GM12878 (cell line): ENCODE results near the gene MRPS16. TPM values are rescaled to one million over a fixed set of nuclear protein-coding genes. Genes with fewer than 3 reads are reported as not detected.

Experiments
- ATAC-seq: fragments of 200-7000 bp; cut with Tn5 transposase; 3 replicates; pipeline ENCODE4 v1.9.1; 2020; ENCODE audit warnings: mild to moderate bottlenecking, moderate library complexity
- BruUV-seq: library from RNA; stranded (reverse); fragments of 400-500 nt; replicated peaks from 2 replicates; lab custom pipeline; 2021; lab: Mats Ljungman, UMichigan
- CTCF ChIA-PET: fragments of 300-600 bp; sonication (Branson Sonifier 250); formaldehyde crosslinking; extraction: SDS; loops from one replicate; lab custom pipeline; 2021; ENCODE audit warnings: inconsistent platforms; lab: Yijun Ruan, JAX
- POLR2A ChIA-PET: fragments of 350-600 bp; formaldehyde crosslinking; extraction: SDS; loops from one replicate; lab custom pipeline; 2021; ENCODE audit warnings: inconsistent platforms; lab: Charles Lee
- RAD21 ChIA-PET: fragments of 300-600 bp; sonication (Branson Sonifier 250); formaldehyde crosslinking; loops from one replicate; lab custom pipeline; 2023; ENCODE audit warnings: antibody characterized with exemption; ENCODE audit not compliant: unreplicated experiment; lab: Charles Lee
- SMC1A ChIA-PET: fragments of 300-600 bp; sonication (Branson Sonifier 250); formaldehyde crosslinking; loops from one replicate; lab custom pipeline; 2023; ENCODE audit not compliant: unreplicated experiment, uncharacterized antibody; lab: Charles Lee
- DNase-seq: peaks from one replicate; pipeline ENCODE4 v3.0.0-alpha.2; 2011; ENCODE audit warnings: low read depth, low spot score
- FAIRE-seq: peaks from 3 replicates; lab custom pipeline; 2011; peaks lifted over from hg19 to GRCh38; lab: Jason Lieb, UNC
- H2AFZ ChIP-seq: 2 replicates; pipeline ENCODE4 v1.6.0; 2011; ENCODE audit warnings: low read depth, low read length, control low read depth; ENCODE audit not compliant: control insufficient read depth
- H3K27ac ChIP-seq: 2 replicates; pipeline ENCODE4 v1.5.1; 2011; ENCODE audit warnings: control low read depth; ENCODE audit not compliant: control insufficient read depth, insufficient read depth
- H3K27me3 ChIP-seq, 2 experiments: replicated peaks in 1 of 2; 2 replicates each; pipeline versions ENCODE4 v1.6.0 to v1.6.1; 2011; ENCODE audit warnings: low read length in 1 of 2; ENCODE audit not compliant: control insufficient read depth in 2 of 2, insufficient read depth in 2 of 2
- H3K36me3 ChIP-seq, 2 experiments: 2 replicates each; pipeline ENCODE4 v1.5.1; 2011; ENCODE audit warnings: low read length in 1 of 2; ENCODE audit not compliant: control insufficient read depth in 2 of 2, insufficient read depth in 2 of 2
- H3K4me1 ChIP-seq: 2 replicates; pipeline ENCODE4 v1.6.1; 2011; ENCODE audit warnings: mild to moderate bottlenecking, low read length, moderate library complexity, mixed read lengths; ENCODE audit not compliant: control insufficient read depth, insufficient read depth
- H3K4me2 ChIP-seq: 2 replicates; pipeline ENCODE4 v1.6.0; 2011; ENCODE audit warnings: control low read depth; ENCODE audit not compliant: control insufficient read depth, insufficient read depth
- H3K4me3 ChIP-seq: fragments of 200-600 bp; sonication (generic); 2 replicates; pipeline ENCODE4 v1.5.1; 2016
- H3K79me2 ChIP-seq: 2 replicates; pipeline ENCODE4 v1.6.0; 2011; ENCODE audit warnings: low read length; ENCODE audit not compliant: control insufficient read depth, insufficient read depth
- H3K9ac ChIP-seq: 2 replicates; pipeline ENCODE4 v1.8.0; 2011; ENCODE audit warnings: low read length, control low read depth, mixed read lengths; ENCODE audit not compliant: control insufficient read depth, insufficient read depth
- H3K9me3 ChIP-seq: replicated peaks from 3 replicates; pipeline ENCODE4 v1.5.1; 2011; ENCODE audit warnings: mild to moderate bottlenecking, low read length; ENCODE audit not compliant: control insufficient read depth, insufficient read depth
- H4K20me1 ChIP-seq: 2 replicates; pipeline ENCODE4 v1.6.0; 2011; ENCODE audit not compliant: control insufficient read depth, insufficient read depth
- EP300 ChIP-seq, 2 experiments: fragments of 150-350 bp in 1 of 2; IDR thresholded peaks; 2 replicates each; pipeline ENCODE4 v1.6.1; 2011 to 2012; ENCODE audit warnings: low read depth in 2 of 2, low read length in 2 of 2, borderline replicate concordance in 1 of 2, improper control_type of control experiment in 1 of 2, inconsistent platforms in 1 of 2; ENCODE audit not compliant: control insufficient read depth in 1 of 2
- GABPA ChIP-seq: IDR thresholded peaks from 2 replicates; pipeline ENCODE4 v1.6.1; 2014; ENCODE audit warnings: antibody characterized with exemption, low read depth, mild to moderate bottlenecking, inconsistent platforms
- HDAC2 ChIP-seq: fragments of 200-600 bp; sonication (generic); IDR thresholded peaks from 2 replicates; pipeline ENCODE4 v1.6.1; 2017
- KLF5 ChIP-seq: fragments of 450-650 bp; IDR thresholded peaks from 2 replicates; pipeline ENCODE4 v1.6.1; 2014; ENCODE audit warnings: mild to moderate bottlenecking; ENCODE audit not compliant: partially characterized antibody
- WGBS: methylation state at CpG from one replicate; pipeline ENCODE4 v1.1.6; 2016; ENCODE audit warnings: low lambda C conversion rate; ENCODE audit not compliant: insufficient replicate concordance, insufficient coverage; ENCODE audit errors: missing lambda C conversion rate; 5-methylcytosine and 5-hydroxymethylcytosine counted together
- in situ Hi-C: fragments of 300-500 bp; cut with MboI; formaldehyde crosslinking; loops from 9 replicates; pipeline ENCODE4 v1.14.3; 2018; ENCODE audit warnings: mixed read lengths
- intact Hi-C: fragments of 100-400 bp; cut with micrococcal nuclease; formaldehyde crosslinking; loops from one replicate; pipeline ENCODE4 v1.14.2; 2022; ENCODE audit not compliant: unreplicated experiment
- polyA plus RNA-seq, 11 experiments: library from polyadenylated mRNA; depleted of rRNA in 4 of 11; unstranded in 6 of 11; stranded (reverse) in 5 of 11; fragments of >200 nt; fragmentation: Nextera tagmentation in 4 of 11; fragmentation: Illumina TruSeq in 1 of 11; extraction: Ambion mirVana in 4 of 11; extraction: Trizol in 1 of 11; gene quantifications; 1 replicate in 1 of 11; 2 replicates in 10 of 11; pipeline versions ENCODE4 v1.2.1 to v1.2.3, GENCODE V29; 2011 to 2016; ENCODE audit warnings: inconsistent platforms in 2 of 11, missing spikeins in 2 of 11, low read depth in 1 of 11
- total RNA-seq, 4 experiments: library from RNA; depleted of rRNA in 3 of 4; stranded (reverse); fragments of >200 nt in 3 of 4; fragmentation: Illumina TruSeq in 1 of 4; extraction: Trizol in 1 of 4; gene quantifications; 2 replicates each; pipeline versions ENCODE4 v1.2.1 to v1.2.3, GENCODE V29; 2013 to 2021
- TF ChIP-seq, protein P1 (sequence below): fragments of 150-350 bp; IDR thresholded peaks from 2 replicates; pipeline ENCODE4 v1.6.1; 2016; ENCODE audit warnings: low read depth, low read length
- TF ChIP-seq, protein P2 (sequence below): IDR thresholded peaks from 2 replicates; pipeline ENCODE4 v1.6.1; 2011; ENCODE audit warnings: low read depth, mild to moderate bottlenecking, low read length, moderate library complexity, borderline replicate concordance; ENCODE audit errors: extremely low read depth
- TF ChIP-seq, protein P3 (sequence below): IDR thresholded peaks from 2 replicates; pipeline ENCODE4 v1.6.1; 2012; ENCODE audit warnings: low read depth, low read length, improper control_type of control experiment

The MRPS16 gene
- total and polyA plus RNA-seq, 10 of the 15 experiments (the other 5 are each of a cell fraction or from before 2014, with no cell fraction given), result 43.4 to 285 (median 103) TPM

DNA sequence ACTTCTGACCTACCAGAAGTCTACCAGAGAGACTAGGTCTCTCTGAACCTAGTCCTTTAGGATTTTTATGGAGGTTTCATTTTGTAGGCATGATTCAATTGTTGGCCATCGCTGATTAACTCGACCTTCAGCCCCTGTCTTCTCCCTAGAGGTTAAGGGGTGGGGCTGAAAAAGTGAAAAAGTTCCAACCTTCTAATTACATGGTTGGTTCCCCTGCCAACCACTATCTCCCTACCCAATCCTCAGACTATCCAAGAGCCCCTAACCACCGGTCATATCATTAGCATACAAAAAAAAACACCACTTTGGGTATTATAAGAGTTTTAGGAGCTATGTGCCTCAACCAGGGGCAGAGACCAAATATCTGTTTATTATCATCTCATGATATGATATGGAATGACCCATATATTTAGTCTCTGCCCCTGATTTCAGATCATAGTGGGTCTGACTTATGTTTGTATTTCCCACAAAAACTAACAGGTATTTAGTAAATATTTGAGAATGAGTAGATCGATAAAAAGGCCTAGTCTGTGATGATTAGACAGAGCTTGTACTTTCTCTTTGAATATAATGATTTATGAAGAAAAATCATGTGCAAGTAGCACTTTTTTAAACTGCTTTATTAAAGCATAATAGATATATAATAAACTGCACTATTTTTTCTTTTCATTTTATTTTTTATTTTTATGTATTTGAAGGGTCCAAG, 41.2 kb downstream of the MRPS16 start:
- no peak for DNase-seq
- Histone ChIP-seq H2AFZ (no peak overlapping the region), H3K27me3 (no peaks in the 10 kb centered on the region), H4K20me1 (no peaks in the 10 kb centered on the region), H3K79me2 (no peaks in the 10 kb centered on the region), H3K4me1 (no peaks in the 10 kb centered on the region), H3K9me3 (no peaks in the 10 kb centered on the region), H3K4me3 (no peak overlapping the region), H3K36me3 (no peaks in the 10 kb centered on the region; a peak in 1 of 4 replicates), H3K4me2 (no peak overlapping the region), H3K27ac (no peak overlapping the region), H3K9ac (no peak overlapping the region)
- CTCF ChIA-PET, result interaction anchor here (1.0 kb wide), 1 partner anchor 34 kb away, joined by 4 read pairs; no protein-coding TSS in a partner anchor
- no peak for FAIRE-seq
- intact Hi-C loops, result no loop called here
- ATAC-seq, result no peak
- in situ Hi-C loops, result no loop called here
- TF ChIP-seq, protein P1, sequence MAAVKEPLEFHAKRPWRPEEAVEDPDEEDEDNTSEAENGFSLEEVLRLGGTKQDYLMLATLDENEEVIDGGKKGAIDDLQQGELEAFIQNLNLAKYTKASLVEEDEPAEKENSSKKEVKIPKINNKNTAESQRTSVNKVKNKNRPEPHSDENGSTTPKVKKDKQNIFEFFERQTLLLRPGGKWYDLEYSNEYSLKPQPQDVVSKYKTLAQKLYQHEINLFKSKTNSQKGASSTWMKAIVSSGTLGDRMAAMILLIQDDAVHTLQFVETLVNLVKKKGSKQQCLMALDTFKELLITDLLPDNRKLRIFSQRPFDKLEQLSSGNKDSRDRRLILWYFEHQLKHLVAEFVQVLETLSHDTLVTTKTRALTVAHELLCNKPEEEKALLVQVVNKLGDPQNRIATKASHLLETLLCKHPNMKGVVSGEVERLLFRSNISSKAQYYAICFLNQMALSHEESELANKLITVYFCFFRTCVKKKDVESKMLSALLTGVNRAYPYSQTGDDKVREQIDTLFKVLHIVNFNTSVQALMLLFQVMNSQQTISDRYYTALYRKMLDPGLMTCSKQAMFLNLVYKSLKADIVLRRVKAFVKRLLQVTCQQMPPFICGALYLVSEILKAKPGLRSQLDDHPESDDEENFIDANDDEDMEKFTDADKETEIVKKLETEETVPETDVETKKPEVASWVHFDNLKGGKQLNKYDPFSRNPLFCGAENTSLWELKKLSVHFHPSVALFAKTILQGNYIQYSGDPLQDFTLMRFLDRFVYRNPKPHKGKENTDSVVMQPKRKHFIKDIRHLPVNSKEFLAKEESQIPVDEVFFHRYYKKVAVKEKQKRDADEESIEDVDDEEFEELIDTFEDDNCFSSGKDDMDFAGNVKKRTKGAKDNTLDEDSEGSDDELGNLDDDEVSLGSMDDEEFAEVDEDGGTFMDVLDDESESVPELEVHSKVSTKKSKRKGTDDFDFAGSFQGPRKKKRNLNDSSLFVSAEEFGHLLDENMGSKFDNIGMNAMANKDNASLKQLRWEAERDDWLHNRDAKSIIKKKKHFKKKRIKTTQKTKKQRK, result no peak
- TF ChIP-seq EP300 (IDR thresholded peaks at IDR 0.05; ENCODE audit: borderline replicate concordance in 1 of 2, control insufficient read depth in 1 of 2, low read depth in 2 of 2, low read length in 2 of 2) (no peak), GABPA (no peak), KLF5 (no peak), HDAC2 (no peak)
- TF ChIP-seq, protein P2, sequence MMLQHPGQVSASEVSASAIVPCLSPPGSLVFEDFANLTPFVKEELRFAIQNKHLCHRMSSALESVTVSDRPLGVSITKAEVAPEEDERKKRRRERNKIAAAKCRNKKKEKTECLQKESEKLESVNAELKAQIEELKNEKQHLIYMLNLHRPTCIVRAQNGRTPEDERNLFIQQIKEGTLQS, result no peak
- TF ChIP-seq, protein P3, sequence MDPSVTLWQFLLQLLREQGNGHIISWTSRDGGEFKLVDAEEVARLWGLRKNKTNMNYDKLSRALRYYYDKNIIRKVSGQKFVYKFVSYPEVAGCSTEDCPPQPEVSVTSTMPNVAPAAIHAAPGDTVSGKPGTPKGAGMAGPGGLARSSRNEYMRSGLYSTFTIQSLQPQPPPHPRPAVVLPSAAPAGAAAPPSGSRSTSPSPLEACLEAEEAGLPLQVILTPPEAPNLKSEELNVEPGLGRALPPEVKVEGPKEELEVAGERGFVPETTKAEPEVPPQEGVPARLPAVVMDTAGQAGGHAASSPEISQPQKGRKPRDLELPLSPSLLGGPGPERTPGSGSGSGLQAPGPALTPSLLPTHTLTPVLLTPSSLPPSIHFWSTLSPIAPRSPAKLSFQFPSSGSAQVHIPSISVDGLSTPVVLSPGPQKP, result no peak
- SMC1A ChIA-PET, result interaction anchor here (1.3 kb wide), 1 partner anchor 41 kb away, joined by 3 read pairs; no protein-coding TSS in a partner anchor
- WGBS, result 91% methylated on average over 4 of the region's 4 CpGs
- BruUV-seq, result no TSS peak
- POLR2A ChIA-PET, result no interaction called here
- RAD21 ChIA-PET, result interaction anchor here (1.2 kb wide), 1 partner anchor 43 kb away, joined by 3 read pairs; the partner anchor contains the start of gene FAM149B1
